Ramos (cell line): ENCODE measurements around the gene NRF1.

Experiments used
- in situ Hi-C: fragments of 300-500 bp; cut with MboI; formaldehyde crosslinking; loops from one replicate; pipeline ENCODE4 v1.14.3; 2022; ENCODE audit warnings: low sequenced_read_pairs; ENCODE audit not compliant: unreplicated experiment

Gene NRF1

GRCh38 chr7:129674475-129674874, 63.0 kb downstream of the NRF1 start:
- in situ Hi-C loops, result loop anchor here (25.0 kb wide), 1 partner anchor 338 kb away; no protein-coding TSS in a partner anchor

- in situ Hi-C loops, result no loop called here
Observed at GRCh38 chr7:129675521-129675920, 64.0 kb downstream of the NRF1 start.

- in situ Hi-C loops, result no loop called here
Observed at GRCh38 chr7:129676017-129676897, 64.7 kb downstream of the NRF1 start.

- in situ Hi-C loops, result no loop called here
Observed at GRCh38 chr7:129677796-129678195, 66.3 kb downstream of the NRF1 start.

- in situ Hi-C loops, result no loop called here
Observed at GRCh38 chr7:129678606-129679005, 67.1 kb downstream of the NRF1 start.

- in situ Hi-C loops, result no loop called here
Observed at GRCh38 chr7:129680400-129680799, 68.9 kb downstream of the NRF1 start.

DNA sequence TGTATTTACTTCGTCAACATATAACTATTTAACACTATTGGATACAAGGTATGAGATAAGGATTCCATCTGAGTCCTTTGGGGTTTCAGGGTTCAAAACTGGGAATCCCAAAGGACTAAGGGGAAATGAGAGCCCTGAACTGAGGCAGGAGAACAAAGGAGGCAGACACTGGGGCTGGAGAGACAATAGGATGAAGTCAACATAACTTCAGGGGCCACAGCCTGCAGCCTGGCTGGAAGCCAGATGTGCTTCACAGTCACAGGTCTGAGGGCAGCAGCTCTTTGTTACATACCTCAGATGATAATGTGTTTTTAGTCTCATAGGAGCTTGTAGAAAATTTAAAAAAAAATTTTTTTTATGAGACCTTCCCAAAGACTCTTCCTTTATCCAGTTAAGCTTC, 73.3 kb downstream of the NRF1 start:
- in situ Hi-C loops, result no loop called here

DNA sequence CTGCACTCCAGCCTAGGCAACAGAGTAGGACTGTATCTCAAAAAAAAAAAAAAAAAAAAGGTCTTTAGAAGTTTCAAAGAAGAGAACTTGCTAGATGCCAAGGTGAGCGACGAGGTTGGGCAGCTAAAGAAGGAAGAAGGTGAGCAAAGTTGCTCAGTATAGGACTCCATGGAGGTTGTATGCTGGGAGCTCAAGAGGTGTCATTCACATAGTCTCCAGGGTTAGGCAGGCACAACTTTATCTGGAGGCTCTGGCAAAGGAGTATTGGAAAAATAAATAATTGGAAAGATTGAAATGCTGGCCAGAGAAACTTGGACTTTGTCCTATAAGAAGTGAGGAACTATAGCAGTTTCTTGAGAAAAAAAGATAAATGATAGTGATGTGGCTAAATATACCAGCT, 74.5 kb downstream of the NRF1 start:
- in situ Hi-C loops, result no loop called here

GRCh38 chr7:129688503-129689222, 77.1 kb downstream of the NRF1 start:
- in situ Hi-C loops, result no loop called here

DNA sequence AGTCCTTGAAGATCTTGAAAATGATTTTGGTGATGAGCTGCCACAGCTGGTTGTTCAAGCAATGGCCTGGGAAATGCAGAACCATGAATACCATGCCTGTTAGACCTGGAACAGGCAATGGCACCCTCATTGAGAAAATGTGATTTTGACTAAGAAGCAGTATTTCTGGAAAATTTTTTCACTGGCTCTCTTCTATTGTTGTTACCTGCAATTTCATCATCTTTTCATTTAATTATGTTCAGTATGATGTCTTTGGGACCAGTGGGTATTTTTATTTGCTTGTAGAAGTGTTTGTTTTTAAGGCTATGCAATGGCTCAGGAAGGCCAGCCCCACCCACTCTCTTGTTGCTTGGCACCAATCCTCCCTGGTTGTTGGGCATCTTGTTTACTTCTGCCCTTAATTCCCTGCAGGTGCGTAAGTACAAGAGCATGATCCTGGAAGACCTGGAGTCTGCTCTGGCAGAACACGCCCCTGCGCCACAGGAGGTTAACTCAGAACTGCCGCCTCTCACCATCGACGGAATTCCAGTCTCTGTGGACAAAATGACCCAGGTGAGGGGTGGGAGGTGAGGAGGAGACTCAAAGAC, 78.6 kb downstream of the NRF1 start:
- in situ Hi-C loops, result no loop called here

- in situ Hi-C loops, result no loop called here
Observed at GRCh38 chr7:129690701-129691100, 79.2 kb downstream of the NRF1 start.

DNA sequence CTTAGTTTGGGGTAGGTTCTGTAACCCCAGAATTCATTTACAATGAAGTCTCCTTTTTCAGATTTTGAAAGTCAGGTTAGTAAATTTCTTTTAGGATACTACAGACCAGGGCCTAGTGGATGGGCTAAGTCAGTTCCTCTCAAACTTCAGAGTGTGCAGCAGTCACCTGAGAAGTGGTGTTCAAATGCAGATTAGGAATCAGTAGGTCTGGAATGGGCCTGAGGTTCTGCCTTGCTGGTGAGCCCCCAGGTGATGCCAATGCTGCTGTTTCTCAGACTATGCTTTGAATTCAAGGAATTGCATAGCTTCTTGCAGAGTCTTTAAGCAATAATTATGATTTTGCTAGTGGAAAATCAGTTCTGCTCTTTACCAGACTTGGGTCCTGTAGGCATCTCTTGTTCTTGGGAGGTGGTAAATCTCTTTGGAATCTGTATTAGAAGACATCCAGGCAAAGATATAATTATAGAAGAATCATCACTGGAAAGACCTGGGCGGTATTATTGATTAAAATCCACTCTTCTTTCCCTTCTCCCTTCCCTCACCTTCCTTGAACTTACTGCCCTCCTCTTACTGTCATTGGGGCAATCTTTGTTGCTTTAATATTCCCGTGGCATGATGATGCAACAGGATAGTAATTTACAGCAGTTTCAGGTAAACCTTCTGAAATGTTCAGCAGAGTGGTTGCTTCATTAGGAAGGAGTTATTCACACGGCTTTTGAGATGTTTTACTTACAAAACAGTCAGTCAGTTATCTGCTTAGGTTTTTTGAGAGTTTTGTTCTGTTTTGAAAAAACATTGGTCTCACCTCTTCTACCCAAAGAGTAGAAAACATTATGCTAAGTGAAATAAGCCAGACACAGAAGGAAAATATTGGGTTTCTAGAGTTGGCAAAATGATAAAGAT, 87.2 kb downstream of the NRF1 start:
- in situ Hi-C loops, result no loop called here

GRCh38 chr7:129702316-129702715, 90.8 kb downstream of the NRF1 start:
- in situ Hi-C loops, result no loop called here

DNA sequence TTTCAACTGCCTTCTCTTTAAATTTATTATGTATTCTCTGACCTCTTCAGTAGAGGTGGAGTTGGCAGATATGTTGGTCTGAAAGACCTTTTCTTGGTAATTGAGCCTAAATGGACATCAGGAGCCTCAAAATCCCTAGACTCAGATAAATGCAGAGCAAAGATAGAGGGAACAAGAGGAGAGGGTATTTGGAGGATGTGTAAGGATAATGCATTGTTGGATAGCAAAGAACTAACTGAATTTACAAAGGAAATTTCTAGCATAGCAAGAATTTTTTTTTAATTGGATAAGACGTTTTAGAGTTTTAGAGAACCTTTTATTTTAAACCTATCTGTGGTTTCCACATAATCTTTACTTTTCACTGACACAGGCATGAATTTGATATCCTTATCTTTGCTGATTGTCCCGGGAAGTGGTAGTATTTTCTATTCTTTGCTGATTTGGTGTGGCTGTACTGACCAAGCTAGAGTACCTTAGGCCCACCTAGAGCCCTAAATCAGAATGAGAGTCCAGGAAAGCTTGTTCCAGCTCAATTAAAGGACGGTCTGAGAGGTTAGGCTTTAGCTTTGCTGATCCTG, 91.3 kb downstream of the NRF1 start:
- in situ Hi-C loops, result no loop called here

DNA sequence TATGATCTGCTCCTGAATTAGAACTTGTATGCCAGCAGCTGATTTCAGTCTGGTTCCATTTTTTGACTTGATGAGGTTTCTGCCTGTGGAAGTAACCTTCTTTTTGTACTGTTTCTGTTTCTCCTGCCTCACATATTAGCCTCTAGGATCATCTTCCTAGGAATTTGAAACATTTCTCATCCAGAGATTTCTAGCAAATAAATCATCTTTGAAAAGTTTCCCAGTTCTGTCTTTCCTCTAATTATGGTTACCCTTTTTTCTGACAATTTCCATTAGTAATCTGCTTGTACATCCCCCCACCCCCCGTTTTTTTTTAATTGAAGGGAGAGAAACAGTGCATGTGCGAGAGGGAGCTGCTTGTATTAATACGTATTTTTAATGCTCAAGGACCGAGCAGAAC, 92.2 kb downstream of the NRF1 start:
- in situ Hi-C loops, result no loop called here

GRCh38 chr7:129707910-129708499, 96.5 kb downstream of the NRF1 start:
- in situ Hi-C loops, result no loop called here

DNA sequence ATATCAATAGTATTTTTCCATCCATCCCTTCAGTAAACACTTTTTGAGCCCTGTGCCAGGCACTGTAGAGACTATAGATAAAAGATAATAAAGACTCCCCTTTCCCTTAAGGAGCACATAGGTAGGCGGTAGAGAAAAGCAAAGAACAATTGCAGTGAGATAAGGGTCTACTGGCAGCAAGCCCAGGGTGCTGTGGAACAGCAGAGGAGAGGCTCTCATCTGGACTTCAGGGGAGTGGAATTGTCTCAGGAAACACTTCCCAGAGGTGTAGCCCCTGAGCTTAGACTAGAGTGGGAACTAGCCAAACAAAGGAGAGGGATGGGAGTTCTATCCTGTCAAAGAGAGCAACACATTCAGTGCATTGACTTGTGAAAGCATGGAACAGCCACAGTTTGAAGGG, 102.0 kb downstream of the NRF1 start:
- in situ Hi-C loops, result no loop called here

DNA sequence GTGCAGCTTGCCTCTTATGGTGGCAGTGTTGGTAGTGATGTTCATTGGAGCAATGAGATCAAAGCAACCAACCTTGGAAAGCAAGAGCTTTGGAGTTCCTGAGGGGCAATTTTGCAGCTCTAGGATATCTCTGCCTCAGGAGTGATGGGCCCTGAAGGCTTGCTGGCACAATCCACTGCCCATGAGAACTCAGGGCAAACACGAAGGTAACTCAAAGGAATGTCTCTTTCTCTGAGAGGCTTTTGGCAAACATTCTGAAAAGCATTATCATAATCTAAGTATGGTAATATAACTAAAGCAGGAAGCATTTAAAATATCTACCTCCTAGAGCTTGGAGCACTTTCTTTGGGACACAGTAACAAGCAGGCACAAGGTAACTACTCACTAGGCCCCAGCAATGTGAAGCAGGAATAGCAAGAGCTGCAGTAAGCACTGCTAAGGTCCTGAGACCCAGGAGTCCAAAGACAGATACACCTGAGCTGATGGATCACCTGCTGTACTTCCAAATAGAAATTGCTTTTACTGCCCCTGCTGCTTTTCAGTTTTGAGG, 103.1 kb downstream of the NRF1 start:
- in situ Hi-C loops, result no loop called here
